ENCODE data around the gene SPTBN1. TPM values are rescaled to one million over a fixed set of nuclear protein-coding genes. Genes with fewer than 3 reads are reported as not detected.
A peak's percentile ranks its signal among the peaks of the same experiment; 100 is the strongest.

The SPTBN1 gene
- total and polyA plus RNA-seq, 9 of the 15 experiments (the other 6 are each of a cell fraction or from before 2014, with no cell fraction given): 8.9 to 66.8 (median 31.4) TPM

- TF ChIP-seq REST (IDR thresholded peaks at IDR 0.05; ENCODE audit: borderline replicate concordance) (peak; percentile 26; the same call in 1 of the 2 replicates), REST (CRISPR knock-in tag; IDR thresholded peaks at IDR 0.05; ENCODE audit: low read depth) (no peak), JUND (IDR thresholded peaks at IDR 0.05; ENCODE audit: borderline replicate concordance, low read depth, low read length) (no peak), JUND (tag; IDR thresholded peaks at IDR 0.05; ENCODE audit: borderline replicate concordance, low read depth, low read length) (peak; percentile 36; the same call in 1 of the 3 replicates), GMEB1 (CRISPR knock-in tag; IDR thresholded peaks at IDR 0.05) (no peak), CTBP1 (IDR thresholded peaks at IDR 0.05; ENCODE audit: borderline replicate concordance) (peak; percentile 62; the same call in 1 of the 2 replicates), SNIP1 (IDR thresholded peaks at IDR 0.05; ENCODE audit: low read depth) (no peak), KDM1A (IDR thresholded peaks at IDR 0.05) (peak in 1 of 2 experiments; percentile 28; a peak in 1 of 4 replicates), ZNF507 (tag; conservative IDR thresholded peaks at IDR 0.05) (no peak), MXI1 (IDR thresholded peaks at IDR 0.05; ENCODE audit: low read depth, low read length) (no peak), HNRNPH1 (optimal IDR thresholded peaks at IDR 0.05; ENCODE audit: low read depth, low read length) (no peak), BRF1 (IDR thresholded peaks at IDR 0.05; ENCODE audit: borderline replicate concordance, extremely low read depth, insufficient read length) (no peak)
- TF ChIP-seq, protein P1, sequence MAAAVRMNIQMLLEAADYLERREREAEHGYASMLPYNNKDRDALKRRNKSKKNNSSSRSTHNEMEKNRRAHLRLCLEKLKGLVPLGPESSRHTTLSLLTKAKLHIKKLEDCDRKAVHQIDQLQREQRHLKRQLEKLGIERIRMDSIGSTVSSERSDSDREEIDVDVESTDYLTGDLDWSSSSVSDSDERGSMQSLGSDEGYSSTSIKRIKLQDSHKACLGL (CRISPR knock-in tag; IDR thresholded peaks at IDR 0.05; ENCODE audit: borderline replicate concordance, poor library complexity, severe bottlenecking): no peak
- TF ChIP-seq, protein P2, sequence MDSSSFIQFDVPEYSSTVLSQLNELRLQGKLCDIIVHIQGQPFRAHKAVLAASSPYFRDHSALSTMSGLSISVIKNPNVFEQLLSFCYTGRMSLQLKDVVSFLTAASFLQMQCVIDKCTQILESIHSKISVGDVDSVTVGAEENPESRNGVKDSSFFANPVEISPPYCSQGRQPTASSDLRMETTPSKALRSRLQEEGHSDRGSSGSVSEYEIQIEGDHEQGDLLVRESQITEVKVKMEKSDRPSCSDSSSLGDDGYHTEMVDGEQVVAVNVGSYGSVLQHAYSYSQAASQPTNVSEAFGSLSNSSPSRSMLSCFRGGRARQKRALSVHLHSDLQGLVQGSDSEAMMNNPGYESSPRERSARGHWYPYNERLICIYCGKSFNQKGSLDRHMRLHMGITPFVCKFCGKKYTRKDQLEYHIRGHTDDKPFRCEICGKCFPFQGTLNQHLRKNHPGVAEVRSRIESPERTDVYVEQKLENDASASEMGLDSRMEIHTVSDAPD (CRISPR knock-in tag; IDR thresholded peaks at IDR 0.05): no peak
- TF ChIP-seq, protein P3, sequence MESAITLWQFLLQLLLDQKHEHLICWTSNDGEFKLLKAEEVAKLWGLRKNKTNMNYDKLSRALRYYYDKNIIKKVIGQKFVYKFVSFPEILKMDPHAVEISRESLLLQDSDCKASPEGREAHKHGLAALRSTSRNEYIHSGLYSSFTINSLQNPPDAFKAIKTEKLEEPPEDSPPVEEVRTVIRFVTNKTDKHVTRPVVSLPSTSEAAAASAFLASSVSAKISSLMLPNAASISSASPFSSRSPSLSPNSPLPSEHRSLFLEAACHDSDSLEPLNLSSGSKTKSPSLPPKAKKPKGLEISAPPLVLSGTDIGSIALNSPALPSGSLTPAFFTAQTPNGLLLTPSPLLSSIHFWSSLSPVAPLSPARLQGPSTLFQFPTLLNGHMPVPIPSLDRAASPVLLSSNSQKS (CRISPR knock-in tag; IDR thresholded peaks at IDR 0.05): no peak
These were observed 235.5 kb downstream of the SPTBN1 start (continued) for GRCh38 chr2:54691445-54692135.

All from K562 (cell line).